ENCODE results near the gene AFAP1L2. TPM values are rescaled to one million over a fixed set of nuclear protein-coding genes. Genes with fewer than 3 reads are reported as not detected.

Gene AFAP1L2
- total and polyA plus RNA-seq, 8 donors, result 2.6 to 25.0 (median 10.0) TPM

DNA sequence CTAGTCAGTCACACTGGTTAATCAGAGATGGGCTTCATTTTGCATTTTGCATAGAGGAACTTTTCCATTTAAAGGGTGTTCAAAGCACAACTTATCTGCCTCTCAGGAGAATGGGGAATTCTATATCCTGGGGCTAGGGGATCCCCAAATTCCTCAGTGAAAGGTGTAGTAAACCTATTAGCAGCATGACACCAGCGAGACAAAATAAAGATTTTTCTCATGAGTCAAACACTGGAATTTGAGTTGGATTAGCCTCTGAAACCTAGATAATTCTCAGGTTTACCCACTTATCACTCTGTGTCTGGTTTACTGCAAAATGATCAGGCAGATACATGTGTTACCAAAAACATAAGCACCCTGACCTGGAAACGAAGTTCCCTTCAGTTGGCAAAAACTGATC is 2.1 kb downstream of the AFAP1L2 start:
- 59 to 77% (median 70%) methylated on average over 2 of the region's 2 CpGs for WGBS, 5 donors
- H3K4me1 ChIP-seq, result peaks cover 18 to 68% (median 35%) of the 10 kb centered on the region in 4 donors
- peak overlapping the region in 3 of 5 donors; percentile 12 to 75 (median 45) for H3K27ac ChIP-seq
- no peaks in the 10 kb centered on the region for H3K9me3 ChIP-seq
- no peaks in the 10 kb centered on the region for H3K36me3 ChIP-seq
- H3K4me3 ChIP-seq, result peak overlapping the region in 1 of 4 donors; percentile 55
- no peak for TF ChIP-seq POLR2AphosphoS5 (IDR thresholded peaks at IDR 0.05)
- no peak for TF ChIP-seq CTCF (IDR thresholded peaks at IDR 0.05)
- no peak for TF ChIP-seq POLR2A (IDR thresholded peaks at IDR 0.05)
- TF ChIP-seq EP300 (IDR thresholded peaks at IDR 0.05), result no peak
- no peak for DNase-seq
- H3K27me3 ChIP-seq, result peaks cover 0 to 32% (median 20%) of the 10 kb centered on the region in 3 donors
- intact Hi-C loops (cut with DNase I; ENCODE audit: low total_unique reads), result no loop called here

GRCh38 chr10:114401195-114401791 is 3.0 kb downstream of the AFAP1L2 start:
- no peak for TF ChIP-seq CTCF (IDR thresholded peaks at IDR 0.05)
- peak; percentile 27 to 55 (median 46) for TF ChIP-seq POLR2AphosphoS5 (IDR thresholded peaks at IDR 0.05)
- no peak for TF ChIP-seq EP300 (IDR thresholded peaks at IDR 0.05)
- no peak overlapping the region for H3K4me3 ChIP-seq
- DNase-seq, result peak; percentile 49 to 83
- 61 to 85% (median 74%) methylated on average over 7 of the region's 7 CpGs for WGBS, 5 donors
- peaks cover 0 to 32% (median 20%) of the 10 kb centered on the region in 3 donors for H3K27me3 ChIP-seq
- H3K9me3 ChIP-seq, result no peaks in the 10 kb centered on the region
- H3K4me1 ChIP-seq, result peaks cover 18 to 77% (median 38%) of the 10 kb centered on the region in 4 donors
- intact Hi-C loops (cut with DNase I; ENCODE audit: low total_unique reads), result no loop called here
- H3K36me3 ChIP-seq, result no peaks in the 10 kb centered on the region
- H3K27ac ChIP-seq, result peak overlapping the region in 4 of 5 donors; percentile 26 to 75 (median 37)

GRCh38 chr10:114400091-114400490 is 4.2 kb downstream of the AFAP1L2 start:
- Histone ChIP-seq H3K9me3 (no peaks in the 10 kb centered on the region), H3K27ac (peak overlapping the region in 3 of 5 donors; percentile 26 to 75 (median 45)), H3K4me1 (peaks cover 17 to 76% (median 36%) of the 10 kb centered on the region in 4 donors), H3K36me3 (no peaks in the 10 kb centered on the region), H3K4me3 (no peak overlapping the region), H3K27me3 (peaks cover 0 to 30% (median 20%) of the 10 kb centered on the region in 3 donors)
- intact Hi-C loops (cut with DNase I; ENCODE audit: low total_unique reads), result no loop called here
- peak in 1 of 2 donors; percentile 33 for DNase-seq
- TF ChIP-seq CTCF (IDR thresholded peaks at IDR 0.05) (no peak), POLR2AphosphoS5 (IDR thresholded peaks at IDR 0.05) (no peak), EP300 (IDR thresholded peaks at IDR 0.05) (no peak), POLR2A (IDR thresholded peaks at IDR 0.05) (no peak)
- 43 to 67% (median 63%) methylated on average over 2 to 3 of the region's 3 CpGs for WGBS, 5 donors

DNA sequence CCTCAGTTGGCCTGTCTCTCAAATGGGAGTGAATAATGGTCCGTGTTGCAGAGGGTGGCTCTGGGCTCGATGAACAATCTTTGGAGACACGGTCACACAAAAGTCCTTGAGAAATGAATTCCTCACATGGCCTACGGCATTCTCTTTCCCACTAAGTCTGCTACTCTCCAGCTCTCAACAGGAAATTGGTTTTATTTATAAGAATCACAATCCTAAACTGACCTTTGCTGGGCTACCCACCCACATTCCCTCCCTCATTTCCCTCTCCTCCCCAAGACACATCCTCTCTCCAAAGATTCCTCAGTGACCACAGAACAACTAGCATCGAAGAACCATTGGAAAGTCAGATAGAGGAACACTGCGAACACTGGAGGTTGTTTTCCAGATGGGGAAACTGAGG is 4.7 kb downstream of the AFAP1L2 start:
- no peak overlapping the region for H3K4me3 ChIP-seq
- no peaks in the 10 kb centered on the region for H3K9me3 ChIP-seq
- peaks cover 0 to 25% (median 15%) of the 10 kb centered on the region in 3 donors for H3K27me3 ChIP-seq
- H3K27ac ChIP-seq, result peak overlapping the region in 3 of 5 donors; percentile 26 to 75 (median 45)
- WGBS, 5 donors, result 66 to 85% (median 79%) methylated on average over 6 of the region's 6 CpGs
- H3K4me1 ChIP-seq, result peaks cover 12 to 71% (median 32%) of the 10 kb centered on the region in 4 donors
- no peak for TF ChIP-seq POLR2AphosphoS5 (IDR thresholded peaks at IDR 0.05)
- no peak for TF ChIP-seq POLR2A (IDR thresholded peaks at IDR 0.05)
- no peaks in the 10 kb centered on the region for H3K36me3 ChIP-seq
- DNase-seq, result no peak
- intact Hi-C loops (cut with DNase I; ENCODE audit: low total_unique reads), result no loop called here

All from stomach (tissue), 9 donors.